ENCODE data around the gene PPP1R9B.

The PPP1R9B gene

DNA sequence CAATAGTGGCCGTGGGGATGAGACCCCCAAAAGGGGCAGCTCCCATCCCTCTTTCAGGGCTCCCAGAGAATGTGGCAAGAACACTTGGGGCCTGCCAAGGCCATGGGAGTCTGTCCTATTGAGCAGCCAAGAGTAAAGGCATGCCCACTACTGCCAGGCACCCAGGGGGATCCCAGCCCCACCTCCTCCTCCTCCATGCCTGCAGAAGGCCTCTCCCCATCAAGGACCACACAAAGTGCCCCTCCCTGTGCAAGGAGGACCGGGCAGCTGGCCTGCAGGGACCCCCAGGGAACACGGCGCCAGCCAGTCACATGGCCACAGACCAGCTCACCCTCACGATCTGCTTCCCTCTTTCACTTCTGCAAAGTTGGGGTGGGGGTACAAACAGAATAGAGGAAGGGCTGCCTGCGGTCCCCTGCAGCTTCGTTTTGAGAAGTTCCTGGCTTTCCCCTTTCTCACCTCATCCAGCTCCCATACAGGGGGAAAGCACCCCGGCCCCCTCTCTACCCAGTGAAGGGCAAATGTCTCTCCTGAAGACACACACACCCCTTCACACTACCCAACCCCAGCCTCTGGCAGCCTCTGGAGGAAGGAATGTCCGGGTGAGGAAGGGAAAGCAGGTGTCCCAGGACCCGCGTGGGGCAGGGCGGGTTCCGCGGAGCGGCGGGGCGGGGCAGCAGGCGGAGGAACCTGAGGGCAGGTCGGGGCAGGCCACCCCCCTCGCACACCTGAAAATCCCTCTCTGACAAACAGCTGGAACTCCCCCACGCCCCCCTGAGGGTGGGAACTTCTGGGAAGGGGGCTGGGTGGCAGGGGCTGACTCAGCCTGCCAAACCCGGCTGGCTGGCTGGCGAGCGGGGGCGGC, 2.0 kb downstream of the PPP1R9B start:
- H3K9me3 ChIP-seq (ENCODE audit: insufficient read depth, low read length) = no peaks in the 10 kb centered on the region
- H3K36me3 ChIP-seq (replicated peaks; ENCODE audit: low read depth, low read length) = peaks cover 63% of the 10 kb centered on the region
- no peaks in the 10 kb centered on the region for H3K27me3 ChIP-seq (ENCODE audit: low read depth, low read length)
- TF ChIP-seq EZH2phosphoT487 (IDR thresholded peaks at IDR 0.05; ENCODE audit: low read depth) = 0 out of 2 replicates have a peak, but pooled peaks have one; percentile 79
- no peak for TF ChIP-seq CTCF (IDR thresholded peaks at IDR 0.05; ENCODE audit: low read depth, low read length)
- peaks cover 91% of the 10 kb centered on the region for H3K79me2 ChIP-seq (ENCODE audit: low read length)
- H3K4me2 ChIP-seq (ENCODE audit: low read length) = peak overlapping the region; percentile 95
- peaks cover 48% of the 10 kb centered on the region for H3K4me1 ChIP-seq (ENCODE audit: low read length)
- H3K9ac ChIP-seq (ENCODE audit: low read length) = peak overlapping the region; percentile 100
- peaks cover 37% of the 10 kb centered on the region for H4K20me1 ChIP-seq (ENCODE audit: insufficient read depth, low read length)
- H3K27ac ChIP-seq (ENCODE audit: low read length) = peak overlapping the region; percentile 98
- H3K4me3 ChIP-seq (ENCODE audit: low read length) = peak overlapping the region; percentile 93
- no peak overlapping the region for H2AFZ ChIP-seq (ENCODE audit: low read depth, low read length)

GRCh38 chr17:50147841-50148225, 2.6 kb downstream of the PPP1R9B start:
- peak overlapping the region; percentile 99 for H3K9ac ChIP-seq (ENCODE audit: low read length)
- peak overlapping the region; percentile 93 for H3K4me3 ChIP-seq (ENCODE audit: low read length)
- peak overlapping the region; percentile 98 for H3K27ac ChIP-seq (ENCODE audit: low read length)
- TF ChIP-seq CTCF (IDR thresholded peaks at IDR 0.05; ENCODE audit: low read depth, low read length) (no peak), EZH2phosphoT487 (IDR thresholded peaks at IDR 0.05; ENCODE audit: low read depth) (no peak)
- H3K36me3 ChIP-seq (replicated peaks; ENCODE audit: low read depth, low read length) = peaks cover 70% of the 10 kb centered on the region
- no peaks in the 10 kb centered on the region for H3K27me3 ChIP-seq (ENCODE audit: low read depth, low read length)
- peaks cover 97% of the 10 kb centered on the region for H3K79me2 ChIP-seq (ENCODE audit: low read length)
- H2AFZ ChIP-seq (ENCODE audit: low read depth, low read length) = no peak overlapping the region
- no peaks in the 10 kb centered on the region for H3K9me3 ChIP-seq (ENCODE audit: insufficient read depth, low read length)
- peaks cover 46% of the 10 kb centered on the region for H3K4me1 ChIP-seq (ENCODE audit: low read length)
- H4K20me1 ChIP-seq (ENCODE audit: insufficient read depth, low read length) = peaks cover 43% of the 10 kb centered on the region
- H3K4me2 ChIP-seq (ENCODE audit: low read length) = peak overlapping the region; percentile 95

- Histone ChIP-seq H3K36me3 (replicated peaks; ENCODE audit: low read depth, low read length) (peaks cover 77% of the 10 kb centered on the region), H3K27ac (ENCODE audit: low read length) (peak overlapping the region; percentile 98), H3K9ac (ENCODE audit: low read length) (peak overlapping the region; percentile 99), H3K4me1 (ENCODE audit: low read length) (peaks cover 46% of the 10 kb centered on the region), H3K4me3 (ENCODE audit: low read length) (peak overlapping the region; percentile 93), H3K27me3 (ENCODE audit: low read depth, low read length) (no peaks in the 10 kb centered on the region), H4K20me1 (ENCODE audit: insufficient read depth, low read length) (peaks cover 51% of the 10 kb centered on the region), H3K4me2 (ENCODE audit: low read length) (peak overlapping the region; percentile 95), H3K79me2 (ENCODE audit: low read length) (peaks cover 97% of the 10 kb centered on the region), H2AFZ (ENCODE audit: low read depth, low read length) (no peak overlapping the region), H3K9me3 (ENCODE audit: insufficient read depth, low read length) (no peaks in the 10 kb centered on the region)
- no peak for TF ChIP-seq EZH2phosphoT487 (IDR thresholded peaks at IDR 0.05; ENCODE audit: low read depth)
- TF ChIP-seq CTCF (IDR thresholded peaks at IDR 0.05; ENCODE audit: low read depth, low read length) = no peak
Measured at GRCh38 chr17:50146927-50147665, 3.4 kb downstream of the PPP1R9B start.

Measured in OCI-LY3 (cell line).